SK-N-SH (cell line): ENCODE measurements around the gene VAMP2. TPM values are rescaled to one million over a fixed set of nuclear protein-coding genes. Genes with fewer than 3 reads are reported as not detected.

Experiments used
- EP300 ChIP-seq, 2 experiments: IDR thresholded peaks; 2 replicates each; pipeline versions ENCODE4 v1.4.0 to v1.6.1; 2012; ENCODE audit warnings: borderline replicate concordance in 1 of 2, low read depth in 1 of 2, low read length in 1 of 2
- GABPA ChIP-seq: IDR thresholded peaks from 2 replicates; pipeline ENCODE4 v1.4.0; 2012; ENCODE audit warnings: low read depth, mild to moderate bottlenecking
- IRF3 ChIP-seq: fragments of 150-350 bp; IDR thresholded peaks from 2 replicates; pipeline ENCODE4 v1.6.1; 2016; ENCODE audit warnings: mild to moderate bottlenecking, low read depth, low read length
- JUND ChIP-seq: IDR thresholded peaks from 2 replicates; pipeline ENCODE4 v1.4.0; 2012
- MAX ChIP-seq: IDR thresholded peaks from 2 replicates; pipeline ENCODE4 v1.4.0; 2012; ENCODE audit warnings: low read depth
- NFIC ChIP-seq: IDR thresholded peaks from 2 replicates; pipeline ENCODE4 v1.4.0; 2012; ENCODE audit warnings: borderline replicate concordance
- POLR2AphosphoS5 ChIP-seq: IDR thresholded peaks from 2 replicates; pipeline ENCODE4 v1.6.1; 2012; ENCODE audit warnings: low read depth, low read length
- RAD21 ChIP-seq: IDR thresholded peaks from 2 replicates; pipeline ENCODE4 v1.6.1; 2012; ENCODE audit warnings: mild to moderate bottlenecking, low read length
- RCOR1 ChIP-seq: fragments of 150-350 bp; IDR thresholded peaks from 2 replicates; pipeline ENCODE4 v1.6.1; 2017; ENCODE audit warnings: antibody characterized with exemption, low read length
- RFX5 ChIP-seq: IDR thresholded peaks from 2 replicates; pipeline ENCODE4 v1.6.1; 2012; ENCODE audit warnings: mild to moderate bottlenecking, improper control_type of control experiment, low read length
- RXRA ChIP-seq: IDR thresholded peaks from 2 replicates; pipeline ENCODE4 v1.4.0; 2012; ENCODE audit warnings: low read depth, mild to moderate bottlenecking, borderline replicate concordance
- TAF1 ChIP-seq: IDR thresholded peaks from 2 replicates; pipeline ENCODE4 v1.6.1; 2012; ENCODE audit warnings: low read depth, mild to moderate bottlenecking, low read length, moderate library complexity, borderline replicate concordance
- TCF12 ChIP-seq: IDR thresholded peaks from 2 replicates; pipeline ENCODE4 v1.4.0; 2012
- USF2 ChIP-seq: fragments of 150-350 bp; IDR thresholded peaks from 2 replicates; pipeline ENCODE4 v1.6.1; 2017; ENCODE audit warnings: antibody characterized with exemption, low read length, low read depth, borderline replicate concordance
- polyA plus RNA-seq, 3 experiments: library from polyadenylated mRNA; depleted of rRNA; stranded (reverse); fragments of >200 nt; gene quantifications; 2 replicates each; pipeline ENCODE4 v1.2.3, GENCODE V29; 2012
- TF ChIP-seq, protein P1 (sequence below): IDR thresholded peaks from 2 replicates; pipeline ENCODE4 v1.4.0; 2012; ENCODE audit warnings: low read depth, borderline replicate concordance

VAMP2 gene
- polyA plus RNA-seq, 1 of the 3 experiments (the other 2 are of a cell fraction): 42.0 TPM

DNA sequence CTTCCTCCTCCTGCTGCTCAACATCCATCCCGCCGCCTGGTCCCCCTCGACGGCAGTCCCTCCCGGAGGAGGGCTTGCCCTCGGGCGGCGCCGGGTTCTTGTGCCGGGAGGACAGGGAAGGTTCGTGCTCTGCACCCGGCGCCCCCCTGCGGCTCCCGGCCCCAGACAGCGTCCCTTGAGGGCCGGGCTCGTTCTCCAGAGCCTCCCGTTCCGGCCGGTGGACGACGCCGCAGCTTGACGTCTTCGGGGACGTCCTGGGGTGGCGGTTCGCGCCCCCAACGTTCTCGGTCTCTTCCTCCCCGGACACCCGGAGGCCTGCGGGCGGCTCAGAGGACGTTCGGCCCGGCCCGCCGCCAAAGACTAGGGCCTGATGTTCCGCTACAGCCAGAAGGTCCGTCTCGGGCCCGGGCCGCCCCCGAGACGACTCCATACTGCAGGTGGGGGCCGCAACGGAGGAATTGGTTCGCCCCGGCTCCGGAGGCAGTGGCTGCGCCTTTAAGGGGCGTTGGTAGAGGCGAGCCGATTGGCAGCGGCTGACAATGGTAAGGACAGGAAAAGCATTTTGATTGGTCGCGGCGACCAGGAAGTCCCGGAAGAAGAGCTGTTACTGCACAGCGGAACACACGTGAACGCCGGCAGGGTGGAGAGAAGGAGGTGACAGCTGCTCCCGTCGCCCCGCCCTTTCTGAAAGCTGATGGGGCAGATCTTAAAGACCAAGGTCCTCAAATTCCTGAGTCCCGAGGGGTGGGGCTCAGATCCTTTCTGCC is 27.1 kb upstream of the VAMP2 start, which contains the start of gene BORCS6 (continued):
- TF ChIP-seq TAF1: peak; percentile 41; the same call in 1 of the 2 replicates
- TF ChIP-seq NFIC: no peak
- TF ChIP-seq GABPA: peak; percentile 71; the same call in 1 of the 2 replicates
- TF ChIP-seq, protein P1, sequence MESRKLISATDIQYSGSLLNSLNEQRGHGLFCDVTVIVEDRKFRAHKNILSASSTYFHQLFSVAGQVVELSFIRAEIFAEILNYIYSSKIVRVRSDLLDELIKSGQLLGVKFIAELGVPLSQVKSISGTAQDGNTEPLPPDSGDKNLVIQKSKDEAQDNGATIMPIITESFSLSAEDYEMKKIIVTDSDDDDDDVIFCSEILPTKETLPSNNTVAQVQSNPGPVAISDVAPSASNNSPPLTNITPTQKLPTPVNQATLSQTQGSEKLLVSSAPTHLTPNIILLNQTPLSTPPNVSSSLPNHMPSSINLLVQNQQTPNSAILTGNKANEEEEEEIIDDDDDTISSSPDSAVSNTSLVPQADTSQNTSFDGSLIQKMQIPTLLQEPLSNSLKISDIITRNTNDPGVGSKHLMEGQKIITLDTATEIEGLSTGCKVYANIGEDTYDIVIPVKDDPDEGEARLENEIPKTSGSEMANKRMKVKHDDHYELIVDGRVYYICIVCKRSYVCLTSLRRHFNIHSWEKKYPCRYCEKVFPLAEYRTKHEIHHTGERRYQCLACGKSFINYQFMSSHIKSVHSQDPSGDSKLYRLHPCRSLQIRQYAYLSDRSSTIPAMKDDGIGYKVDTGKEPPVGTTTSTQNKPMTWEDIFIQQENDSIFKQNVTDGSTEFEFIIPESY: no peak
- TF ChIP-seq IRF3: peak; percentile 59; the same call in 1 of the 2 replicates
- TF ChIP-seq RCOR1: no peak
- TF ChIP-seq RAD21: no peak
- TF ChIP-seq EP300 (IDR thresholded peaks at IDR 0.05; ENCODE audit: borderline replicate concordance in 1 of 2, low read depth in 1 of 2, low read length in 1 of 2): no peak
- peak; percentile 69 for TF ChIP-seq RFX5
- no peak for TF ChIP-seq TCF12
- no peak for TF ChIP-seq JUND
- TF ChIP-seq POLR2AphosphoS5: 0 out of 2 replicates have a peak, but pooled peaks have one; percentile 18
- no peak for TF ChIP-seq USF2
- peak; percentile 82 for TF ChIP-seq MAX
- TF ChIP-seq RXRA: no peak
